GM18858 (cell line): ENCODE results near the gene ATP12A.

ENCODE experiments used
- ATAC-seq: cut with Tn5 transposase; IDR thresholded peaks from one replicate; pipeline ENCODE4 v1.9.1; 2021; ENCODE audit not compliant: unreplicated experiment

Gene ATP12A

GRCh38 chr13:24684600-24684998 lies 4.4 kb downstream of the ATP12A start:
- peak; percentile 37 for ATAC-seq

GRCh38 chr13:24685314-24685713 lies 5.1 kb downstream of the ATP12A start:
- no peak for ATAC-seq

DNA sequence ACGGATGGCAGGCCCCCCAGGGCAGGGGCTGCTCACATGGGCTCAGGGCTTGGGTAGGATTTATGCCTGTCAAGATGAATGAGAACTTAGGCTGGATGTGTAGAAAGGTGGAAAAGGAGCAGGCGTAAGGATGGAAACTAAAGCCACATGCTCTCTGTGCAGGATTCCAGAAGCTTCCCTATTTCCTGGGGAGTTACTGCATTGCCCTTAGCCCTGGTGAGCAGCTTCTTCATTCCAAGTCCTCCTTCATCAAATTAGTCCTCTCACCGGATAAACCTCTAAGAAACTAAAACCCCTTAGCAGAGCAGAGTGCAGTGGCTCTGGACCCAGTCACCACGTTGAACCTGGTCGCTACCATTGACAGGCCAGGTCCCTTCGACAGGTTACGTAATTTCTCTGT lies 7.4 kb downstream of the ATP12A start:
- no peak for ATAC-seq

- ATAC-seq, result no peak
These were observed 7.9 kb downstream of the ATP12A start for GRCh38 chr13:24688111-24688510.

DNA sequence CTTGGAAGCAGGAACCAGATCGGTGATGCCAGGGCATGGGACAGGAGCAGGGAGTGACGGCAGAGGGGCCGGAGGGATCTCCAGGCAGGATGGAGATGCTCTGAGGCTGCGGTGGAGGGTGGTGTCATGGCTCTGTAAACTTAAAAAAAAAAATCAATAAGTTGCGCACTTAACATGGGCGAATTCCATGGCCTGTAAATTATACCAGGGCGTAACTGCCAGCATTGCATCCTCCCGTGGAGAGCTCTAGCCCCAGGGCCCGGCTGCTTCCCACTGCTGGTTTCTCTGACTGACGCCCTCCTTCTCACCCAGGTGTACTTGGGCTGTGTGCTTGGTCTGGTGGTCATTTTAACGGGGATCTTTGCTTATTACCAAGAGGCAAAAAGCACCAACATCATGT lies 8.7 kb downstream of the ATP12A start:
- ATAC-seq, result no peak

- ATAC-seq, result no peak
These were observed 11.2 kb downstream of the ATP12A start for GRCh38 chr13:24691381-24691780.

DNA sequence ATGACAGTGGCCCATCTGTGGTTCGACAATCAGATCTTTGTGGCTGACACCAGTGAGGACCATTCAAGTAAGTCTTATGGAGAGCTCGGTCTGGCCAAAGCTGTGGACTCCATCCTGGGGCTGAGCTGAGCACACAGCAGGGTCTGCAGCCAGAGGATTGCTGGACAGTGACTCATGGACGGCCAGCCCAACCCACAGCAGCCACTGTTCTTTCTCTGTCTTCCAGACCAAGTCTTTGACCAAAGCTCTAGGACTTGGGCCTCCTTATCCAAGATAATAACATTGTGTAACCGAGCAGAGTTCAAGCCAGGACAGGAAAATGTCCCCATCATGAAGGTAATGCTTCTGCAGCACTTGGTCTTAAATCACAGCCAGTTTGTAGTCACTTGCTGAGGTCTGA lies 12.4 kb downstream of the ATP12A start:
- no peak for ATAC-seq

- no peak for ATAC-seq
These were observed 13.8 kb downstream of the ATP12A start for GRCh38 chr13:24693862-24694471.

DNA sequence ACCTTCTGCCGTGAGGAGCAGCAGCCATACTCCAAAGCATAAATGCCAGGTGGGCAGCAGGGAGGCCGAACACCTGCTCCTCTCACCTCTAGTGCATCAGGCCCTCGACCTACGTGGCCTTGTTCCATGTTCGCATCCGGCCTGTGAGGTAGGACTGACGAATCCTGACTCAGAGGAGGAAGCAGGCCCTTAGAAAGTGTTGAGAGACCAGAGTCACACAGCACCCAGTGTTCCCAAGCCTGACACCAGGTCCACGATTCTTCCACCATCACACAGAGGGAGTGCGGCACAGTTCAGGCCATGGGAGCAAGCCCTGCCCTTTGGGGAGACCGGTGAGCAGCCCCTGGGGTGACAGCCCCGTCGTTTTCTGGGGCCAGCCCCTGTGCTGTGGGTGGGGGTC lies 14.7 kb downstream of the ATP12A start:
- no peak for ATAC-seq

- no peak for ATAC-seq
These were observed 18.5 kb downstream of the ATP12A start for GRCh38 chr13:24698686-24699085.

- ATAC-seq, result no peak
These were observed 19.3 kb downstream of the ATP12A start for GRCh38 chr13:24699541-24699940.

GRCh38 chr13:24700539-24700938 lies 20.3 kb downstream of the ATP12A start:
- no peak for ATAC-seq

- ATAC-seq, result no peak
These were observed 26.8 kb downstream of the ATP12A start for GRCh38 chr13:24706886-24707585.

DNA sequence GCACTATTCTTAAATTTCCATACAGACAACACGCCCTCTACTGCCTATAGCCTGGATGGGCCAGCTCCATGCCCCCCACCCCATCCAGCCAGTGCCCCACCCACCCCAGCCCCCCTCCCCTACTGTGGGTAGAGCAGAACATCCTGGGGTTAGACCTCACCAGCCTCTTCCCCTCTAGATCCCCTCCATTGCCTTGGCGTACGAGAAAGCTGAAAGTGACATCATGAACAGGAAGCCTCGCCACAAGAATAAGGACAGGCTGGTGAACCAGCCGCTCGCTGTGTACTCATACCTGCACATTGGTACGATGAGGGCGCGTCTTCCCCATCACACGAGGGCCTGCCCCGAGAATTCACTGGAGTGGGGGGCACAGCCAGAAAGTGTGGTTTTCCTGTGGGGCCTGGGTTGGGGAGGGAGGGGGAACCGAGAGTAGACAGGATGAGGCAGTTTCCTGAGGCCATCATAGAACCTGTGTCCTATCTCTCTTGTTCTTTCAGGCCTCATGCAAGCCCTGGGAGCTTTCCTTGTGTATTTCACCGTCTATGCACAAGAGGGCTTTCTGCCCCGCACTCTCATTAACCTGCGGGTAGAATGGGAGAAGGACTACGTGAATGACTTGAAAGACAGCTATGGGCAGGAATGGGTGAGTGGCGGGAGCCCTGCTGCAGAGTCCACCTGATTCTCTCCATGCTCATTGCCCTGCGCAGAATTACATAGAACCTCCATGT lies 29.1 kb downstream of the ATP12A start:
- ATAC-seq, result peak; percentile 76

- ATAC-seq, result no peak
These were observed 32.8 kb downstream of the ATP12A start for GRCh38 chr13:24713022-24713421.

DNA sequence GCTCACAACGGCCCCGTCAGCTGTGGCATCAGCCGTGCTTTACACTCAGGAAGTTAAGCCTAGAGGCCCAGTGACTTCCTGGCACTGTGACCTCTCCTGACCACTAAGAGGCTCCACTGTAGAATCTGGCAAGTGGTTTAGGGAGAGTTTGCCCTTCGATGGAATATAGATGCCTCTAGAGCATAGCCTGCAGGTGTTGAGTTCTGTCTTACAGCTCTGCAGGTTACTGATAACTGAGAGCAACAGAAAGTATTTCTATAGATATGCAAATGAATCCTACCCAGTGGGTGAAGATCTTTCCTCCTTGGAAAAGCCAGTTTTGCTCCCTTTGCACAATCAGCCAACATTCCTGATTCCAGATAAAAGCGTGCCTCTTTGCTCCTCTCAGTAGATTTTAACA lies 35.8 kb downstream of the ATP12A start:
- no peak for ATAC-seq

GRCh38 chr13:24716446-24716845 lies 36.2 kb downstream of the ATP12A start:
- ATAC-seq, result no peak

DNA sequence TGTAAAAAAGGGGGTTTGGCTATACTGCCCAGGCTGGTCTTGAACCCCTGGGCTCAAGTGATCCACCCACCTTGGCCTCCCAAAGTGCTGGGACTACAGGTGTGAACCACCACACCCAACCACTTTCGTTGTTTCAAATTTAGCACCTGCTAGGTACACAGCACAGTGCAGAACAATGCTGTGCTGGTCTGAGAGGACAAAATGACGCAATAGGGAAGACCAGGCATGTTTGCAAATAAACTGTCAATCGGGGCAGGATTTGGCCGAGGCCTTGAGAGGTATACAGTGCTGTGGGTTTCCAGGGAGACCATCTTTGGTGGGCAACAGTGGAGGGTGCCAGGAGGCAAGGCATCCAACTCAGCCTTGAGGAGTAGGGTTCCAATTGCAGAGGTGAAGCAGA lies 37.0 kb downstream of the ATP12A start:
- no peak for ATAC-seq

GRCh38 chr13:24718192-24718965 lies 38.2 kb downstream of the ATP12A start:
- ATAC-seq, result no peak

DNA sequence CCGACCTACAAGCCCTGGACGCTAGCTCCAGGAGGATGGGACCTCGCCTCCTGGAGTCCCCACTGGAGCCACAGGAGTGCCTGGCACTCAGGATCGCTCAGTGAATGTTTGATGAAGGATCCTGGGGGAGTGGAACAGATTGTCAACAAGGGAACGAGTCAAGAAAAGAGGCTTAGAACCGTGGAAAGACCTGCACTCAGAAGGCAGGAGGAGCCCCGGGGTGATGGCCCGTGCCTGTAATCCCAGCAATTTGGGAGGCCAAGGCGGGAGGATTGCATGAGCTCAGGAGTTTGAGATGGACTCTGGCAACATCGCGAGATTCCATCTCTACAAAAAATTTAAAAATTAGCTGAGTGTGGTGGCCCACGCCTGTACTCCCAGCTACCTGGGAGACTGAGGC lies 38.9 kb downstream of the ATP12A start:
- ATAC-seq, result no peak

- ATAC-seq, result no peak
These were observed 43.0 kb downstream of the ATP12A start for GRCh38 chr13:24723206-24723605.

DNA sequence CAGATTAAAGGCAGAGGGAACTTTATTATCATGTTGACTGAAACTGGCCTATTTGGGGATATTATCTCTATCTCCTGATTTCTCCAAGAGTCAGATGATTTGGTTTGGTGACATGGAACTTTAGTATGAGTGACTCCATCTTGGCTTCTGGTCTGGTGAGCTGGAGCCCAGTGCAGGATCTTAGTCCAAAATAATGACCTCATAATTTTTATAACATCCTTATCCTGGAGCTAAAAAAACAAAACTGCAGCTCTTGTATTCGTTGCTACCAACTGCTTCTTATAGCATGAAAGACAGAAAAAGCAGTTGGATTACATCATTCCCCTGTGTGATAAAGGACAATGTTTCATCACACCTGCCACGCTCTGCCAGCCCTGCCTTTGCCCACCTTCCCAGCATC lies 44.5 kb downstream of the ATP12A start:
- ATAC-seq, result no peak
